Right atrium auricular region (tissue), 2 donors: ENCODE results near the gene EXOC4. TPM values are rescaled to one million over a fixed set of nuclear protein-coding genes. Genes with fewer than 3 reads are reported as not detected.

Experiments
- DNase-seq: peaks from one replicate; pipeline ENCODE4 v3.0.0-alpha.2; 2019; ENCODE audit warnings: low spot score
- H3K27ac ChIP-seq, 2 donors: fragments of 200-600 bp; sonication (generic); 1 replicate in 1 of 2; 2 replicates in 1 of 2; pipeline ENCODE4 v1.5.1; 2016 to 2019
- H3K27me3 ChIP-seq, 2 donors: fragments of 200-600 bp; sonication (generic); one replicate each; pipeline versions ENCODE4 v1.5.1 to v1.6.0; 2017 to 2019
- H3K36me3 ChIP-seq: fragments of 200-600 bp; sonication (generic); one replicate; pipeline ENCODE4 v1.5.1; 2016
- H3K4me1 ChIP-seq, 2 donors: fragments of 200-600 bp; sonication (generic); one replicate each; pipeline versions ENCODE4 v1.5.1 to v1.6.0; 2017 to 2019
- H3K4me3 ChIP-seq, 2 donors: fragments of 200-600 bp; sonication (generic); 1 replicate in 1 of 2; 2 replicates in 1 of 2; pipeline ENCODE4 v1.5.1; 2017 to 2019; ENCODE audit warnings: mild to moderate bottlenecking in 1 of 2, moderate library complexity in 1 of 2
- H3K9me3 ChIP-seq, 2 donors: fragments of 200-600 bp; sonication (generic); one replicate each; pipeline ENCODE4 v1.5.1; 2019
- CTCF ChIP-seq, 2 donors: fragments of 200-600 bp; sonication (generic); IDR thresholded peaks; one replicate each; pipeline ENCODE4 v1.5.1; 2019; ENCODE audit warnings: antibody characterized with exemption in 2 of 2
- total RNA-seq, 2 donors: library from RNA; depleted of rRNA; stranded (reverse); fragments of >200 nt; gene quantifications; one replicate each; pipeline ENCODE4 v1.1.0, GENCODE V29; 2016

EXOC4 gene
- total RNA-seq, 2 donors from 2014 or later = 24.7 to 30.6 TPM

- H3K4me1 ChIP-seq = no peaks in the 10 kb centered on the region
- H3K36me3 ChIP-seq = no peaks in the 10 kb centered on the region
- H3K4me3 ChIP-seq = no peak overlapping the region
- H3K27me3 ChIP-seq = no peaks in the 10 kb centered on the region
- no peak for TF ChIP-seq CTCF (IDR thresholded peaks at IDR 0.05)
- DNase-seq = no peak
- no peaks in the 10 kb centered on the region for H3K9me3 ChIP-seq
- no peak overlapping the region for H3K27ac ChIP-seq
These were observed 609.0 kb downstream of the EXOC4 start for GRCh38 chr7:133861876-133862275.

GRCh38 chr7:133863362-133864061, 610.6 kb downstream of the EXOC4 start:
- Histone ChIP-seq H3K27ac (no peak overlapping the region), H3K27me3 (no peaks in the 10 kb centered on the region), H3K9me3 (no peaks in the 10 kb centered on the region), H3K4me1 (no peaks in the 10 kb centered on the region), H3K4me3 (no peak overlapping the region), H3K36me3 (no peaks in the 10 kb centered on the region)
- no peak for TF ChIP-seq CTCF (IDR thresholded peaks at IDR 0.05)
- DNase-seq = no peak

- H3K36me3 ChIP-seq = no peaks in the 10 kb centered on the region
- no peaks in the 10 kb centered on the region for H3K4me1 ChIP-seq
- H3K27ac ChIP-seq = no peak overlapping the region
- DNase-seq = no peak
- H3K27me3 ChIP-seq = no peaks in the 10 kb centered on the region
- H3K4me3 ChIP-seq = no peak overlapping the region
- no peaks in the 10 kb centered on the region for H3K9me3 ChIP-seq
- no peak for TF ChIP-seq CTCF (IDR thresholded peaks at IDR 0.05)
These were observed 616.7 kb downstream of the EXOC4 start for GRCh38 chr7:133869556-133869955.

GRCh38 chr7:133871757-133872156, 618.9 kb downstream of the EXOC4 start:
- no peak for DNase-seq
- no peak overlapping the region for H3K4me3 ChIP-seq
- H3K4me1 ChIP-seq = no peaks in the 10 kb centered on the region
- no peaks in the 10 kb centered on the region for H3K36me3 ChIP-seq
- no peaks in the 10 kb centered on the region for H3K27me3 ChIP-seq
- no peaks in the 10 kb centered on the region for H3K9me3 ChIP-seq
- TF ChIP-seq CTCF (IDR thresholded peaks at IDR 0.05) = no peak
- H3K27ac ChIP-seq = no peak overlapping the region

- no peaks in the 10 kb centered on the region for H3K27me3 ChIP-seq
- no peaks in the 10 kb centered on the region for H3K36me3 ChIP-seq
- H3K27ac ChIP-seq = no peak overlapping the region
- no peak for DNase-seq
- no peak overlapping the region for H3K4me3 ChIP-seq
- no peaks in the 10 kb centered on the region for H3K9me3 ChIP-seq
- H3K4me1 ChIP-seq = no peaks in the 10 kb centered on the region
- TF ChIP-seq CTCF (IDR thresholded peaks at IDR 0.05) = no peak
These were observed 620.3 kb downstream of the EXOC4 start for GRCh38 chr7:133873187-133873586.

- no peak for DNase-seq
These were observed 620.8 kb downstream of the EXOC4 start for GRCh38 chr7:133873631-133874030.

More at GRCh38 chr7:133873631-133874030, 620.8 kb downstream of the EXOC4 start:
- no peaks in the 10 kb centered on the region for H3K36me3 ChIP-seq
- H3K27ac ChIP-seq = no peak overlapping the region
- no peaks in the 10 kb centered on the region for H3K9me3 ChIP-seq
- no peaks in the 10 kb centered on the region for H3K4me1 ChIP-seq
- TF ChIP-seq CTCF (IDR thresholded peaks at IDR 0.05) = no peak
- no peak overlapping the region for H3K4me3 ChIP-seq
- H3K27me3 ChIP-seq = no peaks in the 10 kb centered on the region
